Cardiac muscle cell (in vitro differentiated cells and primary cell): ENCODE results near the gene ZFC3H1. TPM values are rescaled to one million over a fixed set of nuclear protein-coding genes. Genes with fewer than 3 reads are reported as not detected.

Experiments used
- DNase-seq, 2 donors: peaks; one replicate each; pipeline versions ENCODE4 v3.0.0 to v3.0.0-alpha.2; 2010 to 2017; ENCODE audit warnings: low read depth in 1 of 2, low spot score in 1 of 2
- H3K27ac ChIP-seq: fragments of 200-600 bp; sonication (generic); 2 replicates; pipeline ENCODE4 v1.5.1; 2016
- H3K27me3 ChIP-seq: fragments of 200-600 bp; sonication (generic); 2 replicates; pipeline ENCODE4 v1.6.0; 2016; ENCODE audit warnings: control low read depth
- H3K36me3 ChIP-seq: fragments of 200-600 bp; sonication (generic); 2 replicates; pipeline ENCODE4 v1.5.1; 2016; ENCODE audit warnings: control low read depth
- H3K4me1 ChIP-seq: fragments of 200-600 bp; sonication (generic); 2 replicates; pipeline ENCODE4 v1.8.1; 2017; ENCODE audit warnings: low read depth, mild to moderate bottlenecking, mixed run types
- H3K4me3 ChIP-seq: fragments of 200-600 bp; sonication (generic); 2 replicates; pipeline ENCODE4 v1.5.1; 2016; ENCODE audit warnings: mild to moderate bottlenecking
- H3K9me3 ChIP-seq: fragments of 200-600 bp; sonication (generic); 2 replicates; pipeline ENCODE4 v1.5.1; 2017; ENCODE audit warnings: low read depth, mild to moderate bottlenecking, control low read depth
- CTCF ChIP-seq: IDR thresholded peaks from 2 replicates; pipeline ENCODE4 v1.5.1; 2012; ENCODE audit warnings: low read depth, mild to moderate bottlenecking, low read length
- polyA plus RNA-seq: library from polyadenylated mRNA; unstranded; fragments of >200 nt; fragmentation: Nextera tagmentation; extraction: Ambion mirVana; gene quantifications from 2 replicates; pipeline ENCODE4 v1.2.1, GENCODE V29; 2016
- total RNA-seq: library from RNA; depleted of rRNA; stranded (reverse); fragments of >200 nt; gene quantifications from 2 replicates; pipeline ENCODE4 v1.2.3, GENCODE V29; 2016

Gene ZFC3H1
- total and polyA plus RNA-seq, 2 experiments from 2014 or later: 24.9 to 25.8 TPM

- Histone ChIP-seq H3K9me3 (no peaks in the 10 kb centered on the region), H3K27me3 (no peaks in the 10 kb centered on the region), H3K4me1 (no peaks in the 10 kb centered on the region), H3K27ac (no peak overlapping the region), H3K36me3 (no peaks in the 10 kb centered on the region), H3K4me3 (no peak overlapping the region)
- no peak for DNase-seq
- no peak for TF ChIP-seq CTCF
Observed at GRCh38 chr12:71587012-71587411, 76.6 kb downstream of the ZFC3H1 start.

- DNase-seq: no peak
Observed at GRCh38 chr12:71585218-71585617, 78.4 kb downstream of the ZFC3H1 start.

GRCh38 chr12:71584356-71584755 lies 79.3 kb downstream of the ZFC3H1 start:
- H3K4me3 ChIP-seq: no peak overlapping the region
- no peak overlapping the region for H3K27ac ChIP-seq
- no peaks in the 10 kb centered on the region for H3K4me1 ChIP-seq
- H3K36me3 ChIP-seq: no peaks in the 10 kb centered on the region
- TF ChIP-seq CTCF: no peak
- no peak for DNase-seq
- H3K9me3 ChIP-seq: no peaks in the 10 kb centered on the region
- no peaks in the 10 kb centered on the region for H3K27me3 ChIP-seq

More at GRCh38 chr12:71585218-71585617, 78.4 kb downstream of the ZFC3H1 start:
- Histone ChIP-seq H3K9me3 (no peaks in the 10 kb centered on the region), H3K4me3 (no peak overlapping the region), H3K27ac (no peak overlapping the region), H3K4me1 (no peaks in the 10 kb centered on the region), H3K27me3 (no peaks in the 10 kb centered on the region), H3K36me3 (no peaks in the 10 kb centered on the region)
- no peak for TF ChIP-seq CTCF

- no peak for TF ChIP-seq CTCF
- no peaks in the 10 kb centered on the region for H3K4me1 ChIP-seq
- H3K36me3 ChIP-seq: no peaks in the 10 kb centered on the region
- no peak for DNase-seq
- H3K9me3 ChIP-seq: no peaks in the 10 kb centered on the region
- H3K27me3 ChIP-seq: no peaks in the 10 kb centered on the region
- no peak overlapping the region for H3K27ac ChIP-seq
- no peak overlapping the region for H3K4me3 ChIP-seq
Observed at GRCh38 chr12:71582925-71583324, 80.7 kb downstream of the ZFC3H1 start.

- DNase-seq: no peak
- Histone ChIP-seq H3K4me1 (no peaks in the 10 kb centered on the region), H3K9me3 (no peaks in the 10 kb centered on the region), H3K27ac (no peak overlapping the region), H3K36me3 (no peaks in the 10 kb centered on the region), H3K4me3 (no peak overlapping the region), H3K27me3 (no peaks in the 10 kb centered on the region)
- TF ChIP-seq CTCF: no peak
Observed at GRCh38 chr12:71581206-71581605, 82.4 kb downstream of the ZFC3H1 start.
